Muscle of back (tissue), 11 donors: ENCODE data around the gene ZNF618. TPM values are rescaled to one million over a fixed set of nuclear protein-coding genes. Genes with fewer than 3 reads are reported as not detected.

Experiments used
- DNase-seq, 3 donors: peaks; one replicate each; pipeline versions ENCODE4 v3.0.0 to v3.0.0-alpha.2; 2013
- polyA plus RNA-seq, 10 donors: library from polyadenylated mRNA; unstranded; fragments of 120-200 nt; gene quantifications; one replicate each; pipeline ENCODE4 v1.2.1, GENCODE V29; 2013; ENCODE audit not compliant: insufficient read length in 10 of 10

ZNF618 gene
- polyA plus RNA-seq, 10 donors = 11.8 to 22.7 (median 14.6) TPM

DNA sequence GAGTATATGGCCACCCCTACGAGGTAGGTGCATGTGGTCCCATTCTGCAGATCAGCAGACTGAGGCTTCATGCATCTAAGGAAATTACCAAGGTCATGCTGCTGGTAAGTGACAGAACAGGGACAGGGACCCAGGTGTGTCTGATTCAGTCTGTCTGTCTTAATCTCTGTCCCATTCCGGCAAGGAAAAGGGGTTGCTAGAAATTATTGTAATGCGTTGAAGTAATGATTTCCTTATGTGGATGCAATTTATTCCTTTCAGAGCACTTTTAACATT is 125.2 kb downstream of the ZNF618 start:
- DNase-seq = no peak

DNA sequence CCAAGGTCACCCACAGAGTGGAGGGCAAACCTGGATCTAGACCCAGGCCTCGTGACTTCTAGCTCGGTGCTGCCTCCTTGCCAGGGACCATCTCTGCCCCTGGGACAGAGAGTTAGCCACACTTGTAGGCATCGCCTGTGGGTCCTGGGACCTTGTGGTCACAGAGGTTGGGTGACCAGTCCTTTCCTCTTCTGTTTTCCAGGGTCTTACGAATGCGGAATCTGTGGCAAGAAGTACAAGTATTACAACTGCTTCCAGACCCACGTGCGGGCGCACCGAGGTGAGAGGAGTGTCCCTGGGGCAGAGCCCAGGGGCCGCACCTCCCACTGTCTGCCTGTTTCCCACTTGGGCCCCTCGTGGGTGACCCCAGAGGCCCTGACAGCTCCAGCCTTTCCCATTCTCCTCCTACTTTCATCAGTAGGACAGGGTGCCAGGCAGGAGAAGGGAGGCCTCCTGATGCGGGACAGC is 125.7 kb downstream of the ZNF618 start:
- DNase-seq = no peak

- no peak for DNase-seq
These were observed 126.3 kb downstream of the ZNF618 start for GRCh38 chr9:114002271-114002985.

DNA sequence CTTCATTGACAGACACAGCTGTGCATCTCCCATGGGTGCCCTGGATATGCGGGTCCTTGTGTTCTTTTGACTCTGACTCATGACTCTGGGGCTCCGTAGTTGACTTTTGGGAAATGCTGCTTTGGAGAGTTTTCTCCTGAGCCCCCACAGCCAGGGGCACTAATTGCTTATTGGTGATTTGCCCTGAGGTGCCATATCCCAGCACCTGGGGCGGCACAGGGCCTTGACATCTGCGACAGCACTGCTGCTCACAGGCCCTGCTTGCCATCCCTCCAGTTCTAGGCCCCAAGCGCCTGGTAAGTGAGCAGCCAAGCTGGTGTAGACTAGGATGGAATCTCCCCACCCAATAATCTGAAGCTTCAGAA is 126.9 kb downstream of the ZNF618 start:
- no peak for DNase-seq

DNA sequence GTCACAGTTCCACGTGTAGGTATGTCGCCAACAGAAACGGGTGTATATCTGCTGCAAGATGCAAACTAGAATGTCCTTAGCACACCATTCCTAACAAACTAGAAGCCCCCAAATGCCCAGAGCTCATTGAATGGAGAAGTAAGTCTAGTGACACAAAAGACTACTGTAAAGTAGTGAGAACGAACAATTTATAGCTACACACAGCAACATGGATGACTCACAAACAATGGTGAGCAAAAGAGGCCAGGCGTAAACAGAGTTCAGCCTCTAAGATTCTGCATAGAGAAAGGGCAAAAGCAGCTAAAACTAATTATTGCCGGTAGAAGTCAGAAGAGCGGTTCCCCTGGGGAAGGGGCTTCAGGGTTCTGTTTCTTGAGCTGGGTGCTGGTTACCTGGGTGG is 127.2 kb downstream of the ZNF618 start:
- no peak for DNase-seq

- DNase-seq = no peak
These were observed 127.6 kb downstream of the ZNF618 start for GRCh38 chr9:114003758-114004157.

GRCh38 chr9:114004221-114004716 is 128.2 kb downstream of the ZNF618 start:
- DNase-seq = peak; percentile 57 to 77 (median 69)

DNA sequence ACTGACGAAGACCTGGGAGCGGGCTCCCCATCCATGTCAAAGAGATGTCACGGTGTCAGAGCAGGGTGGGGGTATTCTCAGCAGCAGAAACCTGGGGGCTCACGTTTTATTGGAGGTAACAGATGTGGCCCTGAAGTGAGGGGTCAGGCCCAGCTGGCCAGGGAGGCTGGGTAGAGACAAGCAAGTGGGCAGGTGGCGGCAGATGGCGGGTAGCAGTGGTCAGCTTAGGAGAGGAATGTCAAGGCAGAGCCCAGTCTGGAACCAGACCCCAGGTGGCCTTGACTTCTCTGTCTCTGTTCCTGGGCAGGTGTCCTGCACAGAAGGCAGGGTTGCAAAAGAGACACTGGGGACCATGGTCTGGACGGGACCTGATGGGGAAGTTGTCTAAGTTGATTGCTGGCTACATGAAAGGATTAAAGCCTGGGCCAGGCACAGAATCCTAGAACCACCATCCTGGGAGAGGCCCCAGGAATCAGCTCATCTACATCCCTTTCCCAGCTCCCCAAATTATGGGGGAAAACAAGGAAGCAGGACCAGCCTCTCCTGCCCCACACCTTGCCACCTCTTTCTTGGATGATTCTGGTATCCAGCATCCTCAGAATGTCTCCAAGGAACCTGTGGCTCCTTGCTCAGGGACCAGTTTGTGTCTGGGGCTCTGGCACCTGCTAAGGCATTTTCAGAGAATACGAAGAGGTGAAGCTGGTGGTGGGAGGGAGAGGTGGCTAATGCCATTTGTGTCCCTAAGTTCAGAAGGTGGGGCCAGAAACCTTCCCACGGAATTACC is 129.5 kb downstream of the ZNF618 start:
- no peak for DNase-seq

GRCh38 chr9:114006155-114006550 is 130.0 kb downstream of the ZNF618 start:
- no peak for DNase-seq

DNA sequence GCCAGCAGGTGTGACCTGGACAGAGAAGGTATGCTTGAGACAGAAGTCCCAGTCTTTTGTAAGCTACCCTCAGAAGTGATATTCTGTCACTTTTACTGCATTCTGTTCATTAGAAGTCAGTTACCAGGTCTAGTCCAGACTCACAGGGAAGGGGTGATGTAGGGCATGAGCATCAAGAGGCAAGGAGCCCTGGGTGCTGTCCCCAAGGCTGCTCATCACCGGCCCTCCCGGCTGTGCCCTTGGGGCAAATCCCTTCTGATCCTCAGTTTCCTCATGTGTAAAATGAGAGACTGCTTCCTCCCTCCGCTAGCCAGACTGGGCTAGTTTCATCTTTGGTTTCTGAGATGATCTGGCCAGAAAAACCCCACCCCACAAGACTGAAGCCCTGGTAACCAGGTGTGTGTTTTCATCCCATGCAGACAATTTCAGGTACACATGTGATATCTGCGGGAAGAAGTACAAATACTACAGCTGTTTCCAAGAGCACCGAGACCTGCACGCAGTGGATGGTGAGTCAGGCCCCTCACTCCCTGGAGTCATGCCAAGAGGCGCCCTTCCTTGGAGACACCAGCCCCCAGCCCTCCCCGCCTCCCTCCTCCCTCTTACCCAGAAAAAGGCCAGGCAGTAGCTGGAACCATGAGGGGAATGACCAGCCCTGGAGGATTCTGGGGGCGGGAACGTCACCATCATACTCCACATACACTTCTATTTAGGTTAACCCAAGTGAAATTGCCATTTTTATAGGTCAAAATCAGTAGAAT is 131.0 kb downstream of the ZNF618 start:
- no peak for DNase-seq

- DNase-seq = no peak
These were observed 132.0 kb downstream of the ZNF618 start for GRCh38 chr9:114007991-114008666.

DNA sequence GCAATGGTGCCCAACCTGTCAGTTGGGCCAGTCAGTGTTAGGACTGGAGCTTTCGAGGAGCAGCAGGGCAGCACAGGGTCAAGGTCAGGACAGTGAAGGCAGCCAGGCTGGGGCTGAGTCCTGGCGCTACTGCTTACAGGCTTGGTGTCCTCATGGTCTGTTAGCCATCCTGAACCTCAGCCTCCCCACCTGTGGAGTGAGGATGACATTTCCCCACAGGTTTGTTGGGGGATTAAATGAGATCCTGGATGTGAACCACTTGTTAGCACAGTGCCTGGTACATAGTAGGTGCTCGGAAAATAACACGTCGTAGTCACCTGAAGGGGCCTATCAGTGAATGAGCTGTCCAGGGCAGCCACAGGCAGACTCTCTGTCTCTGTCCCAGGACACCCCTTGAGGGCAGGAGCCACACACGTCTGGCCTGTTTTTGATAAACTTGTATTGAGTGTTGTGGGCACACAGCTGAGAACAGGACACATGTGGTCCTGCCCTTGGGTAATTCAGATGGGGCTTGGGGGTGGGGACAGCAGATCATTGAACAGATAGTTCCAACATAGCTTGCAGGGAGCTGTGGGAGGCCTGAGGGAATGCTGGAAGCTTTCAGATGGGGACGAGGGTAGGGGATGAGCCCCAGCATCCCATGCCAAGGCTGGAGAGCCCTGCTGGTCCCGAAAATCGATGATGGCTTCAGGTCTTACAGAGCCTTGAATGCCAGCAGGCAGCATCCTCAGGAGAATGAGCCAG is 132.7 kb downstream of the ZNF618 start:
- no peak for DNase-seq

DNA sequence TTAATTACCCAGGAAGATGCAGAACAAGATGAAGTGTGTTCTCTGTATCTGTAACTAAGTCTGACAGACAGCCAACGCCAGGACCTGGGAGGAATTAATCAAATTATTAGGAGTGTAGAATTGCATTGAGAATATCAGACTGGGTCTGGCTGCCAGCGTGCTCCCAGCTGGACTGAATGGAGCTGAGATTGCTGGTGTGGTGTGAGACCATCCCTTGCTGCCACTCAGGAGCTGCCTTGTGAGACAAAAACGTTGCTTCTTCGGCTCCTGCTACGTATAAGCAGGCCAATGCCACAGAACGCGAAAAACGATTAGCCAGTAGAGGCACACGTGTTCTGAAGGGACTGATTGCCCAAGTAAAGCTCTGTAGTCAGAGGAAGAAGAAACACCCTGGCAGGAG is 135.2 kb downstream of the ZNF618 start:
- DNase-seq = no peak

DNA sequence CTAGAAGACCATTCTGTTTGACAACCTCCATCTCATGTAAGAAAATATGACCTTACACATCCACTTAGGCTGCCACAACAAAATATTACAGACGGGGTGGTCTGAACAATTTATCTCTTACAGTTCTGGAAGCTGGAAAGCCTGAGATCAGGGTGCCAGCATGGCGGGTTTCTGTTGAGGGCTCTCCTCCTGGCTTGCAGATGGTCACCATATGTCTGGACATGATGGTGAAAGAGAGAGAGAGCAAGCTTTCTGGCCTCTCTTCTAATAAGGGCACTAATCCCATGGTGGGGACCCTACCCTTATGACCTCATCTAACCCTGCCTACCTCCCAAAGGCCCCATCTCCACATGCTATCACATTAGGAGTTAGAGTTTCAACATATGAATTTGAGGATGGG is 136.0 kb downstream of the ZNF618 start:
- no peak for DNase-seq

GRCh38 chr9:114014044-114014443 is 137.9 kb downstream of the ZNF618 start:
- DNase-seq = no peak

- DNase-seq = no peak
These were observed 139.5 kb downstream of the ZNF618 start for GRCh38 chr9:114015607-114016006.

GRCh38 chr9:114016101-114016500 is 140.0 kb downstream of the ZNF618 start:
- DNase-seq = no peak

DNA sequence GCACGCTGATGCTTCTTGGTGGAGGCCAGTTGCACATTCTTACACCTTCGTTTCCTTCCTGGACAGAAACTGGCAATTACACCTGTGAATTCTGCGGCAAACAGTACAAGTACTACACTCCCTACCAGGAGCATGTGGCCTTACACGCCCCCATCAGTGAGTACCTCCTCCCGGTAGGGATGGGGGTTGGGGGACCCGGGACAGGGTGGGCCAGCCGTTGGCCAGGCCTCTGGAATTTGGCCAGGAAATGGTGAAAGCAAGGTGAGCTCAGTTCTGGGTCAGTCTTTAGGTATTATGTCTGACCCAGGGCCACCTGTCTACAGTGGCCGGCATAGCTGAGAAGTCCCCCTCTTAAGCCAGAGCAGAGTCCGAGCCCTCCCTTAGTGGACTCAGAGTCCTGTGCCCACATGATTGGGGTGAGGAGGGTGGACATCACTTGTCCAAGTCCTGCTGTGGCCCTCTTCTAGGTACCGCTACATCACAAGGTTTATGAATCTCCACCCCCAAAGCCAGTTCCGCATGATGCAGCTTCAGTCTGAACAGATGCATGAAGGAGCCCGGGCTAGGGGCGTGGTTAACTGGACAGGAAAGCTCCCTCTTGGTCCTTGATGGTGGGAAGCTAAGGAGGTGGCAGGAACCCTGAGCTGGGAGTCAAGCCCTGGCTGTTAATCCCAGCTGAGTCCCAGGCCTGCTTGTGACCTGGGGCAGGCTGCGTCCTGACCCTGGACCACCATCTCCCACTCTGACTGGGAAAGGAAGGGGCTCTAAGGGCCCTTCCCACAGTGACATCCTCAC is 140.7 kb downstream of the ZNF618 start:
- no peak for DNase-seq

DNA sequence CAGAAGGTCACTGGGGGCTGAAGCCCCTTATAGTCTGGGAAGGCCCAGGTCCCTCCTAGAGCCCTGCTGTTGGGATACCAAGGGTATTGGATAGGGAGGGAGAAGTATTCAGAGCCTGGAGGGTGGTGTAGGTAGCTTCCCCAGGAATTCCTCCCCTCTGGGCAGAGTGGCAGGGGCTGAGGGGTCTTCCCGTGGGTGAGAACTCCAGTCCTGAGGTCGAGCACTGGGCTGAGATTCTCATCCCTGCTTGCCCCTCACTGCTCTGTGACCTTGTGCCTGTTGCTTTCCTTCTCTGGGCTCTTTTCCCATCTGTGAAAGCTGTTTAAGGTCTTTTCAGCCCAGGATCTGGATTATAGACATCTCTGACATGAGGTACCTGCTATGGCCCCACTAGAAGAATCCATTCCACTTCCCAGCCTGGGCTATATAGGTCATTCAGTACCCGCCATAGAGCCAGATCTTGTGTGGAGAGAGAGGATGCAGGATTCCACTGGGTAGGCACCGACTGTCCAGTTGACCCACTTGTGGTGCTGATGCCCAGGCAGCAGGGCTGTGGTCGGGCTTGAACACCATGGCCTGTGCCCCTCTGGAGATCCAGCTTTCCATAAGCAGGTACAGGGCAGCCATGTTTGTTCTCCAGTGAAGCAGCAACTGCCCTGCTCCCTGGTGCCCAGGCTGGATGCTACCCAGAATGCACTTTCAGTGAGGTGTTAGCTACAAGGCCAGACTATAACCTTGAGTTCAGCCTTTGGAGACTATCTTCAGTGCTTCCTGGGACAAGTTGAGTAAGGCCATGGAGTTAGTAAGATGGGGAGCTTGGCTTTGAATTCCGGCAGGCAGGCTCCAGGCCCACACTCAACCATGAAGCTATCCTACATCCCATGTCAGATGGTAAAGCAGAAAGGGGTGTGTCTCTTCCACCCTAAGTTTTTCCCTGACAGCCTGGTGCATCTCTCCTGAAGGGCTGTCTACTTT is 141.9 kb downstream of the ZNF618 start:
- no peak for DNase-seq
